Renal cortex interstitium (tissue), 11 donors: ENCODE measurements around the gene ADAM8. TPM values are rescaled to one million over a fixed set of nuclear protein-coding genes. Genes with fewer than 3 reads are reported as not detected.

Experiments
- DNase-seq, 11 donors: peaks; one replicate each; pipeline ENCODE4 v3.0.0-alpha.2; 2013; ENCODE audit warnings: low read depth in 9 of 11, low spot score in 4 of 11; ENCODE audit errors: extremely low read depth in 1 of 11
- polyA plus RNA-seq, 3 donors: library from polyadenylated mRNA; unstranded; fragments of 120-200 nt; gene quantifications; one replicate each; pipeline ENCODE4 v1.2.1, GENCODE V29; 2013; ENCODE audit not compliant: insufficient read length in 3 of 3

ADAM8 gene
- polyA plus RNA-seq, 3 donors = 2.3 to 3.3 (median 3.0) TPM

GRCh38 chr10:133258066-133258817, 18.4 kb downstream of the ADAM8 start:
- DNase-seq = no peak

GRCh38 chr10:133257489-133258065, 19.1 kb downstream of the ADAM8 start:
- DNase-seq = no peak

GRCh38 chr10:133255323-133255722, 21.3 kb downstream of the ADAM8 start:
- DNase-seq = no peak

GRCh38 chr10:133254421-133255120, 22.1 kb downstream of the ADAM8 start:
- DNase-seq = no peak

GRCh38 chr10:133253361-133253955, 23.2 kb downstream of the ADAM8 start:
- DNase-seq = no peak

- DNase-seq = no peak
Measured at GRCh38 chr10:133252223-133252552, 24.5 kb downstream of the ADAM8 start.

- DNase-seq = no peak
Measured at GRCh38 chr10:133251388-133252222, 25.1 kb downstream of the ADAM8 start.

- DNase-seq = no peak
Measured at GRCh38 chr10:133249975-133250754, 26.5 kb downstream of the ADAM8 start.

- DNase-seq = no peak
Measured at GRCh38 chr10:133249094-133249780, 27.4 kb downstream of the ADAM8 start.

GRCh38 chr10:133248334-133248715, 28.3 kb downstream of the ADAM8 start:
- no peak for DNase-seq

GRCh38 chr10:133247681-133248333, 28.9 kb downstream of the ADAM8 start:
- no peak for DNase-seq

GRCh38 chr10:133246236-133246626, 30.4 kb downstream of the ADAM8 start:
- DNase-seq = no peak

GRCh38 chr10:133245439-133246235, 31.0 kb downstream of the ADAM8 start:
- DNase-seq = no peak

- no peak for DNase-seq
Measured at GRCh38 chr10:133243593-133243992, 33.1 kb downstream of the ADAM8 start.

- DNase-seq = no peak
Measured at GRCh38 chr10:133242611-133243356, 33.9 kb downstream of the ADAM8 start.
